Effector memory CD8-positive, alpha-beta T cell (primary cell): Measurements from ENCODE around the gene FDX1.
A peak's percentile ranks its signal among the peaks of the same experiment; 100 is the strongest.

Experiments used
- ATAC-seq: fragments of 150-1000 bp; cut with Tn5 transposase; replicated peaks from 2 replicates; pipeline ENCODE4 v1.10.0; 2021; ENCODE audit warnings: mild to moderate bottlenecking, moderate library complexity
- DNase-seq, 3 experiments: peaks; one replicate each; pipeline ENCODE4 v3.0.0; 2021
- H3K27ac Mint-ChIP-seq, 2 donors: one replicate each; pipeline ENCODE4 v1.8.0; 2022; ENCODE audit warnings: mild to moderate bottlenecking in 2 of 2, mixed read lengths in 2 of 2, moderate library complexity in 2 of 2
- H3K27me3 Mint-ChIP-seq, 2 donors: one replicate each; pipeline ENCODE4 v1.8.0; 2022; ENCODE audit warnings: mixed read lengths in 2 of 2
- H3K36me3 Mint-ChIP-seq: one replicate; pipeline ENCODE4 v1.8.0; 2022; ENCODE audit warnings: mild to moderate bottlenecking, moderate library complexity, mixed read lengths; ENCODE audit not compliant: insufficient read depth
- H3K4me1 Mint-ChIP-seq, 2 donors: one replicate each; pipeline ENCODE4 v1.8.0; 2022; ENCODE audit warnings: low read depth in 2 of 2, mixed read lengths in 2 of 2
- H3K4me3 Mint-ChIP-seq, 2 donors: one replicate each; pipeline ENCODE4 v1.8.0; 2022; ENCODE audit warnings: mild to moderate bottlenecking in 2 of 2, mixed read lengths in 2 of 2, moderate library complexity in 2 of 2
- H3K9me3 Mint-ChIP-seq, 2 donors: one replicate each; pipeline ENCODE4 v1.8.0; 2022; ENCODE audit warnings: mixed read lengths in 2 of 2

FDX1 gene

GRCh38 chr11:110434952-110435779, 5.4 kb downstream of the FDX1 start:
- Mint-ChIP-seq H3K4me3 (peak overlapping the region in 1 of 2 donors; percentile 33), H3K4me1 (peaks cover 39 to 57% of the 10 kb centered on the region in 2 donors), H3K27me3 (no peaks in the 10 kb centered on the region), H3K36me3 (peaks cover 43% of the 10 kb centered on the region), H3K27ac (peak overlapping the region; percentile 35 to 64), H3K9me3 (no peaks in the 10 kb centered on the region)
- ATAC-seq (peak; percentile 23), DNase-seq (peak in 2 of 3 experiments; percentile 9 to 22)

GRCh38 chr11:110435780-110436717, 6.3 kb downstream of the FDX1 start:
- Mint-ChIP-seq H3K27me3 (no peaks in the 10 kb centered on the region), H3K27ac (peak overlapping the region in 1 of 2 donors; percentile 67), H3K36me3 (peaks cover 41% of the 10 kb centered on the region), H3K4me3 (no peak overlapping the region), H3K9me3 (no peaks in the 10 kb centered on the region), H3K4me1 (peaks cover 36 to 55% of the 10 kb centered on the region in 2 donors)
- no peak for DNase-seq
- ATAC-seq: no peak

GRCh38 chr11:110438017-110438416, 8.3 kb downstream of the FDX1 start:
- no peak for DNase-seq
- Mint-ChIP-seq H3K4me3 (no peak overlapping the region), H3K9me3 (no peaks in the 10 kb centered on the region), H3K27me3 (no peaks in the 10 kb centered on the region), H3K4me1 (peaks cover 33 to 53% of the 10 kb centered on the region in 2 donors), H3K27ac (no peak overlapping the region), H3K36me3 (peaks cover 53% of the 10 kb centered on the region)
- no peak for ATAC-seq

GRCh38 chr11:110445437-110445836, 15.7 kb downstream of the FDX1 start:
- no peaks in the 10 kb centered on the region for H3K9me3 Mint-ChIP-seq
- peaks cover 25 to 38% of the 10 kb centered on the region in 2 donors for H3K4me1 Mint-ChIP-seq
- no peak for DNase-seq
- H3K27ac Mint-ChIP-seq: no peak overlapping the region
- H3K36me3 Mint-ChIP-seq: peaks cover 36% of the 10 kb centered on the region
- H3K4me3 Mint-ChIP-seq: no peak overlapping the region
- no peaks in the 10 kb centered on the region for H3K27me3 Mint-ChIP-seq
- ATAC-seq: no peak

- H3K36me3 Mint-ChIP-seq: peaks cover 33% of the 10 kb centered on the region
- H3K4me1 Mint-ChIP-seq: peaks cover 23 to 38% of the 10 kb centered on the region in 2 donors
- no peak overlapping the region for H3K27ac Mint-ChIP-seq
- H3K9me3 Mint-ChIP-seq: no peaks in the 10 kb centered on the region
- H3K27me3 Mint-ChIP-seq: no peaks in the 10 kb centered on the region
- DNase-seq: no peak
- no peak overlapping the region for H3K4me3 Mint-ChIP-seq
- no peak for ATAC-seq
Observed at GRCh38 chr11:110446061-110446460, 16.3 kb downstream of the FDX1 start.

- H3K27me3 Mint-ChIP-seq: no peaks in the 10 kb centered on the region
- no peak overlapping the region for H3K4me3 Mint-ChIP-seq
- ATAC-seq (no peak), DNase-seq (no peak)
- H3K4me1 Mint-ChIP-seq: peaks cover 19 to 38% of the 10 kb centered on the region in 2 donors
- H3K36me3 Mint-ChIP-seq: peaks cover 30% of the 10 kb centered on the region
- no peaks in the 10 kb centered on the region for H3K9me3 Mint-ChIP-seq
- no peak overlapping the region for H3K27ac Mint-ChIP-seq
Observed at GRCh38 chr11:110446594-110446993, 16.8 kb downstream of the FDX1 start.

GRCh38 chr11:110447343-110447742, 17.6 kb downstream of the FDX1 start:
- H3K36me3 Mint-ChIP-seq: peaks cover 28% of the 10 kb centered on the region
- H3K4me1 Mint-ChIP-seq: peaks cover 24 to 39% of the 10 kb centered on the region in 2 donors
- no peak for ATAC-seq
- H3K27me3 Mint-ChIP-seq: no peaks in the 10 kb centered on the region
- no peak for DNase-seq
- peak overlapping the region in 1 of 2 donors; percentile 5 for H3K27ac Mint-ChIP-seq
- no peaks in the 10 kb centered on the region for H3K9me3 Mint-ChIP-seq
- H3K4me3 Mint-ChIP-seq: no peak overlapping the region

GRCh38 chr11:110447897-110448745, 18.4 kb downstream of the FDX1 start:
- Mint-ChIP-seq H3K4me1 (peaks cover 25 to 43% of the 10 kb centered on the region in 2 donors), H3K27me3 (no peaks in the 10 kb centered on the region), H3K27ac (peak overlapping the region in 1 of 2 donors; percentile 5), H3K36me3 (peaks cover 26% of the 10 kb centered on the region), H3K9me3 (no peaks in the 10 kb centered on the region), H3K4me3 (no peak overlapping the region)
- no peak for DNase-seq
- ATAC-seq: no peak

GRCh38 chr11:110450246-110450645, 20.5 kb downstream of the FDX1 start:
- DNase-seq: no peak
- no peak for ATAC-seq
- Mint-ChIP-seq H3K4me3 (no peak overlapping the region), H3K36me3 (peaks cover 18% of the 10 kb centered on the region), H3K27me3 (no peaks in the 10 kb centered on the region), H3K27ac (no peak overlapping the region), H3K4me1 (peaks cover 27 to 49% of the 10 kb centered on the region in 2 donors), H3K9me3 (no peaks in the 10 kb centered on the region)

- ATAC-seq: no peak
- no peak overlapping the region for H3K4me3 Mint-ChIP-seq
- peaks cover 19% of the 10 kb centered on the region for H3K36me3 Mint-ChIP-seq
- DNase-seq: no peak
- no peak overlapping the region for H3K27ac Mint-ChIP-seq
- H3K27me3 Mint-ChIP-seq: no peaks in the 10 kb centered on the region
- peaks cover 34 to 57% of the 10 kb centered on the region in 2 donors for H3K4me1 Mint-ChIP-seq
- no peaks in the 10 kb centered on the region for H3K9me3 Mint-ChIP-seq
Observed at GRCh38 chr11:110452720-110453119, 23.0 kb downstream of the FDX1 start.

- H3K27me3 Mint-ChIP-seq: no peaks in the 10 kb centered on the region
- H3K4me1 Mint-ChIP-seq: peaks cover 32 to 55% of the 10 kb centered on the region in 2 donors
- H3K9me3 Mint-ChIP-seq: no peaks in the 10 kb centered on the region
- DNase-seq (no peak), ATAC-seq (no peak)
- peaks cover 22% of the 10 kb centered on the region for H3K36me3 Mint-ChIP-seq
- peak overlapping the region; percentile 12 to 29 for H3K4me3 Mint-ChIP-seq
- peak overlapping the region; percentile 20 to 62 for H3K27ac Mint-ChIP-seq
Observed at GRCh38 chr11:110453684-110454354, 24.1 kb downstream of the FDX1 start.

- peaks cover 22% of the 10 kb centered on the region for H3K36me3 Mint-ChIP-seq
- H3K27me3 Mint-ChIP-seq: no peaks in the 10 kb centered on the region
- no peak for DNase-seq
- no peak for ATAC-seq
- H3K4me3 Mint-ChIP-seq: no peak overlapping the region
- peak overlapping the region in 1 of 2 donors; percentile 22 for H3K27ac Mint-ChIP-seq
- H3K9me3 Mint-ChIP-seq: no peaks in the 10 kb centered on the region
- peaks cover 32 to 55% of the 10 kb centered on the region in 2 donors for H3K4me1 Mint-ChIP-seq
Observed at GRCh38 chr11:110454609-110455008, 24.9 kb downstream of the FDX1 start.
